LoVo (cell line): ENCODE data around the gene MAST1.
"Not testable (repeated sequence)": the region's sequence is repeated elsewhere in the genome, so short reads cannot be mapped to it uniquely, and the experiment has no call there.

Experiments
- DNase-seq: peaks from one replicate; pipeline ENCODE4 v3.0.0-alpha.2; 2016; ENCODE audit warnings: low spot score

Gene MAST1

DNA sequence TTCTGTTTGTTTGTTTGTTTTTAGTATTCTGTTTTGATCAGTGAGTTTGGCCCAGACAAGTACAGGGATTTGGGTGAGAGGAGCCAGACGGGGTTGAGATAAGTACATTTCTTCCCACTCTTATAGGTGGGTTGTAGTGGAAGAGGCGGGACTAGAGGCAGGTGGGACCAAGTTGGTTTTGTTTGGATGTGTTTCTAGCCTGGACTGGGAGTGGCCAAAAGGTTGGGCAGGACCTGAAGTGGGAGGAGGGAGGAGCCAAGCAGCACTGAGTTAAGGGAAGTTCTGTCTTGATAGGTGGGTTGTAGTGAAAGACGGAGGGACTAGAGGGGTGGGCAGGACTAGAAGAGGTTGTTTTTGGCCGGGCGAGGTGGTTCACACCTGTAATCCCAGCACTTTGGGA is 33.9 kb downstream of the MAST1 start:
- DNase-seq, result no peak

DNA sequence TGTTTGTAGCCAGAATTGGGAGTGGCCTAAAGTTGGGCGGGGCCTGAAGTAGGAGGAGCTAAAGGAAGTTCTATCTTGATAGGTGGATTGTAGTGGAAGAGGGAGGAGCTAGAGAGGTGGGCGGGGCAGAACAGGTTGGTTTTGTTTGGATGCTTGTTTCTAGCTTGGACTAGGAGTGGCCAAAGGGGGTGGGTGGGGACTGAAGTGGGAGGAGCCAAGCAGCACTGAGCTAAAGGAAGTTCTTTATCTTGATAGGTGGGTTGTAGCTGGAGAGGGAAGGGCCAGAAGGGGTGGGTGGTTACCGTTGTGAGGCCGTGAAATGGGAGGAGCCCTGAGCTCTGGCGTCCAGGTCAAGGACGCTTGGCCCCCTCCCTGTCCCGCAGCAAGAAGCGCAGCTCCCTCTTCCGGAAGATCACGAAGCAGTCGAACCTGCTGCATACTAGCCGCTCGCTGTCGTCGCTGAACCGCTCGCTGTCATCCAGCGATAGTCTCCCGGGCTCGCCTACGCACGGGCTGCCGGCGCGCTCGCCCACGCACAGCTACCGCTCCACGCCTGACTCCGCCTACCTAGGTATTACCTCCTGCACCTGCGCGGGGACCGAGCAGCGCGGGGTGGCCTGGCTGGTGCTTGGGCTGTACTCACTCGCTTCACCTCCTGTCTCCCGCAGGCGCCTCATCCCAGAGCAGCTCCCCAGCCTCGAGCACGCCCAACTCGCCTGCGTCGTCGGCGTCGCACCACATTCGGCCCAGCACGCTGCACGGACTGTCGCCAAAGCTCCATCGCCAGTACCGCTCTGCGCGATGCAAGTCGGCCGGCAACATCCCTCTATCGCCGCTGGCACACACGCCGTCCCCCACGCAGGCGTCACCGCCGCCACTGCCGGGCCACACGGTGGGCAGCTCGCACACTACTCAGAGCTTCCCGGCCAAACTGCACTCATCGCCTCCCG is 34.9 kb downstream of the MAST1 start:
- DNase-seq, result no peak

DNA sequence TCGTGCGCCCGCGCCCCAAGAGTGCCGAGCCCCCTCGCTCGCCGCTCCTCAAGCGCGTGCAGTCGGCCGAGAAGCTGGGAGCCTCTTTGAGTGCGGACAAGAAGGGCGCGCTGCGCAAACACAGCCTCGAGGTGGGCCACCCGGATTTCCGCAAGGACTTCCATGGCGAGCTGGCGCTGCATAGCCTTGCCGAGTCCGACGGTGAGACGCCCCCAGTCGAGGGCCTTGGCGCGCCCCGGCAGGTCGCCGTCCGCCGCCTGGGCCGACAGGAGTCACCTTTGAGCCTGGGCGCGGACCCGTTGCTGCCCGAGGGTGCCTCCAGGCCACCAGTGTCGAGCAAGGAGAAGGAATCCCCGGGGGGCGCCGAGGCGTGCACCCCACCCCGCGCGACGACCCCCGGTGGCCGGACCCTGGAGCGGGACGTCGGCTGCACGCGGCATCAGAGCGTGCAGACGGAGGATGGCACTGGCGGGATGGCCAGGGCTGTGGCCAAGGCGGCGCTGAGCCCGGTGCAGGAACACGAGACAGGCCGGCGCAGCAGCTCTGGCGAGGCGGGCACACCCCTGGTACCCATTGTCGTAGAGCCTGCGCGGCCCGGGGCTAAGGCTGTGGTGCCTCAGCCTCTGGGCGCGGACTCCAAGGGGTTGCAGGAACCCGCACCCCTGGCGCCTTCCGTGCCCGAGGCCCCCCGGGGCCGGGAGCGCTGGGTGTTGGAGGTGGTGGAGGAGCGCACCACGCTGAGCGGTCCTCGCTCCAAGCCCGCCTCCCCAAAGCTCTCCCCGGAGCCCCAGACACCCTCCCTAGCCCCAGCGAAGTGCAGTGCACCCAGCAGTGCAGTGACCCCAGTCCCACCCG is 35.8 kb downstream of the MAST1 start:
- no peak for DNase-seq

DNA sequence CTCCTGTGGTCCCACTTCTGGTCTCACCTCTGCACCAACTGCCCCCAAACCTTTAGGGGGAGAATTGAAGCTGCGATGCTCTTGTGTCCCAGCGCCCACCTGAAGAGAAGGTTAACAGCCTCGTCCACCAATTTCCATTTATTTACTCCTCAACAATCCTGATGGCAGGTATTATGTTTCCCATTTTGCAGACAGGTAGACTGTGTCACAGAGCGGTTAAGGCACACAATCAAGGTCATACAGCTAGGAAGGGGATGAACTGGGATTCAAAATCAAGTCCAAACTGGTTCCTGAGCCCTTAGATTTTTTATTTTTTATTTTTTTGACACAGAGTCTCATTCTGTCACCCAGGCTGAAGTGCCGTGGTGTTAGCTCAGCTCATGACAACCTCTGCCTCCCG is 36.8 kb downstream of the MAST1 start:
- no peak for DNase-seq

DNA sequence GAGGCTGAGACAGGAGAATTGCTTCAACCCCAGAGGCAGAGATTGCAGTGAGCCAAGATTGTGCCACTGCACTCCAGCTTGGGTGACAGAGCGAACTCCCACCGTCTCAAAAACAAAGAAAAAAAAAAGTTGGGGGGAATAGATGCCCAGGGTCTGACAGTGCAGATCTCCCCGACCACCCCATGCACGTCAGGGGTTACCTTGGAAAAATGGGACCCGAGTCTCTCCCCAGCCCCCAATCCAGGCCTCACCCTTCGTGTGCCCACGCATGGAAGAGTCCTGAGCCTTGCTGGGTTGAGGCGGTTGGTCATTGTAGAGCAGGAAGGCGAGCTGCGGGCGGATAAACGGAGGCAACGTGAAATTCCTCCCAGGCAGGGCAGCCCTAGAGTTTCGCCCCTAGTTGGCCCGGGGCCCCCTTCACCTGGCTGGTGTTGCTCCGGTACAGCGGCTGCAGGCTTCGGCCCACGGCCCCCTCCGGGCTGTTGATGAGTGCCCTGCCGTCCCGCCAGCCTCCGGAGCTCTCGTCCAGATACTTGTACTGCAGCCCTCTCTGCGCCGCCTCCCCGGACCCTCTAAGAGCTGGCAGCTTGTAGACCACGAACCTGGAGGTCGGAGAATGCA is 42.3 kb downstream of the MAST1 start:
- no peak for DNase-seq

DNA sequence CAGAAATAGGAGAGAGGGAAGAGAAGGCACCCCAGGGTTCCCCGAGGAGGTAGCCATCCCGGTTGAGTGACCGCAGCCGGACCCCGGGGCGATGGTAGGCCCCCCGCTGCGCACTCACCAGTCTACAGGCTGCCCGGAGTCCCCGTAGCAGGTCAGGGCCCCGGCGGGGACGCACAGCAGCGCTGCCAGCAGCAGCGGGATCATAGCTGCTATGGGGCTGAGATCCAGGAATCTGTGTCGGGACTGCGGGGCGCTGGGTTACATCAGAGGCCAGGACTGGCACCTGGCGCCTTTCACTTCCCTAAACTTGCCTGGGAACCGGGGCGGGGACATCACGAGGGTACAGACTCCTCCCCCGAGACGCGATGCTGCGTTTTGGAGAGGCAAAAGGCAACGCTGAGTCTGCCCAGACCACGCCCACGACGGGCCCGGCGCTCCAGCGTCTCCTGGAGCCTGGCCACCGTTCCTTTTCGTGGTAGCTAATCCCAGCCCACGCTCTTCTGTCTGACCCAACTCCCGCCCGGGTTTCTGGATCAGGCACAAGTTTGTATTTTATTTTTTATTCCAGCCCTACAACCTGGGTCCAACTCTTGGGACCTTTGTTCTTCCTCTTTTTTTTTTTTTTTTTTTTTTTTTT is 43.0 kb downstream of the MAST1 start, which contains the start of gene DNASE2:
Gene DNASE2, minus strand, starts transcription at position 278 of the 637 bp plus-strand sequence. Its CDS starts 74 bp downstream, at position 204.
- peak; percentile 98 for DNase-seq

DNA sequence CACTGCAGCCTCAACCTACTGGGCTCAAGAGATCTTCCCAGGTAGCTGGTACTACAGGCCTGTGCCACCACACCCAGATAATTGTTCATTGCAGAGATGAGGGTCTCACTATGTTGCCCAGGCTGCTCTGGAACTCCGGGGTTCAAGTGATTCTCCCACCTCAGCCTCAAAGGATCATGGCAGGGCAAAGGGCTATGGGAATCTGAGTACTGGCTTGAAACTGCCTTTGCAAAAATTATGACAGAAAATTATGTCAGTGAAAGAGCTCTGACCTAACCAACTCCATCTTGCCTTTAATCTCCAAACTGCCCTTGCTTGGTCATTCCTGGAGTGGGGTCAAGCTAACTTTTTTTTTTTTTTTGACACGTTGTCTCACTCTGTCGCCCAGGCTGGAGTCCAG is 44.3 kb downstream of the MAST1 start:
- DNase-seq, result no peak

DNA sequence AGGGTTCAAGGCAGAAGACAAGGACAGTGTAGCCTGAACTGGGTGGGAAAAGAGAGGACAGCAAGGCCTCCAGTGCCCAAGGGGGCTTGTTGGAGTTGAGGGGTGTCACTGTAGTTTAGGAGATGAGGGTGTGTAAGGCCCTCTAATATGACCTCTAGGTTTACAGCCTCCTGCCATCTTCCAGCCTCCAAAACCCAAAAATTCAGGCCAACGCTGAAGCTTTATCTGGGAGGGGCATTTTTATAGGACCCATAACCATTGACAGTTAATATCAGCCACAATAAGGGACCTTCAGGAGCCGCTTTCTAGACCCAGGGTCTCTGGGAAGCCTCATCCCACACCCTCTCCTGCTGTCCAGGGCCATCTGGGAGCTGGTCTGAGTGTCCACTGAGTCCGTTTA is 45.9 kb downstream of the MAST1 start:
- no peak for DNase-seq

DNA sequence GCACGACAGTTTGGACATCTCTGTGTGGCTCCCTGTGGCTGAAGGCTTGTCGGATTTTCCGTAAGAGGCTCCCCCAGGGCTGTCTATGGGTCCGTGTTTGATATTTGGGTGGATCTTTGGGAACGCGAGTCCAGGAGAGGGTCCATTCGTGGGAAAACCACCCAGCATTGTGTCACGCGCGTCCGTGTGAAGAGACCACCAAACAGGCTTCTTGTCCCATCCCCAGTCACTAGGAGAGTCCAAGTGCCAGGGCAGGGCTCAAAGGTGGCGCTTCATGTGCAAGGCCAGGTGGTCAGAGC is 46.3 kb downstream of the MAST1 start:
- no peak for DNase-seq

DNA sequence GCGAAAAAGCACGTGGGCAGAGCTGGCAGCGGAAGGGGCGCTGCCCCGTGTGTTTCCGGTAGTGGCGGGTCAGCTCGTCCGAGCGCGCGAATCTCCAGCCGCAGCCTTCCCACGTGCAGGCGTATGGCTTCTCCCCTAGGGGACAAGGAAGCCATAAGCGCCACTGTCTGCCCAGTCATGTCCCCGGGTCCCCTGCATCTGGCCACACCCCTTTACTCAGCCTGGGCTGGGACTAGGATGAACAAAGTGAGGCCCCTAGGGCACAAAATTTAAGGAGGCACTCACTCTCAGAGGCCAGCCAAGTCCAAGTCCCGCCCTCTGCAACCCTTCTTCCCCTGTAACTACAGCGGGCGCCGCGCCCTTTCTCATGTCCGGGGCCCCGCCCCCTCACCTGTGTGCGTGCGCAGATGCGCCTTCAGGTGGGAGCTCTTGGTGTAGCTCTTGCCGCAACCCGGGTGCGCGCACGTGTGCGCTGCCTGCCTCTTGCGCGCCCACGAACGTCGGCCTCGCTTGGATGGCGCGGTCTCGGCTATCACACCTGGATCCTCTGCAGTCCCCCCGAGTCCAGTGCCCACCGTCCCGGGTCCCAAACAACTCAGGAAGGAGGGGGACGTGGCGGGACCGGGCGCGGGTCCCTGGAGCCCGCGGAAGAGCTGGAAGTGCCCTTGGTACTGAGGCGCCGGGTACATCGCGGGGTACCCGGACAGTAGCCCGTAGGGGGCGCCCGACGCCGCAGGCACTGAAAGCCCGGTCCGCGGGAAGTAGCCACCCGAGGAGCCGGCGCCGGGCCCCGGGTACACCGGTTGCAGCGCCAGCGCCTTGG is 46.8 kb downstream of the MAST1 start:
- peak; percentile 86 for DNase-seq

DNA sequence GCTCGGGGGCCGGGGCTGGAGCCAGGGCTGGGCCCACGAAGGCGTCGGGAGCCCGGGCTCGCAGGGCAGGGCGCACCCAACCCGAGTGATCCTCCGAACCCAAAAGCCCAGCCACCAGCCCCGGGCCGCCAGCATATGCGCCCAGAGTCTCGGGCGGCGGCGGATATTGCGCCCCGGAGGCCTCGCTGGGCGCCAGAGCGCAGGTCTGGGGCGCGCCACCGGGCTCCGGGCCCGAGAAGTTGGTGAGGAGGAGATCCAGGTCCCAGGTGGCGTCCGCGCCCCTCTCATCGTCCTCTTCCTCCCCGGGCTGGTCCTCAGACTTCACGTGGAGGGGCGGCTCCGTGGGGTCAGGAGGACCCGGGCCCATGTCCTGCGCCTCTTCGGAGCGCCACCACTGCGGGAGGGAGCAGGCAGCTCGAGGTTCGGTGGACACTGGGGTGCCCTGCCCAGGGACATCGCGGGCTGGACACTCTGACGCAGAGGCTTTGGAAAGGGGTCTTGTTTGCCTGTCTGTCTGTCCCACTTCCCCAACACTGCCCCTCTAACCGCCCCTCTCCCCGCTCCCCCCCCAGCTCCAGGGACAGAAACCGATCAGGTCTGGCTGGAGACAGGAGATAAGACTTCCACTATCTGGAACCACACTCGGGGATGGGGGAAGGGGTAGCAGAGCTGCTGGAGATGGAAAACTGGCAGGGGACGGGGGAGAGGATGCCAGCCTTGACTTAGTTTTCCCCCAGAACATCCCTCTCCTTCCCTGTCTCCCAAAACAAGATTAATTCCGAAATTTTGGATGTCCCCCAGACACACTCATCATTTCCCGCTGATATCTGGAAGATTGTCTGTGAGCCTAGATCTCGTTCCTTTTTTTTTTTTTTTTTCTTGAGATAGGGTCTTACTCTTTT is 47.7 kb downstream of the MAST1 start:
- no peak for DNase-seq

DNA sequence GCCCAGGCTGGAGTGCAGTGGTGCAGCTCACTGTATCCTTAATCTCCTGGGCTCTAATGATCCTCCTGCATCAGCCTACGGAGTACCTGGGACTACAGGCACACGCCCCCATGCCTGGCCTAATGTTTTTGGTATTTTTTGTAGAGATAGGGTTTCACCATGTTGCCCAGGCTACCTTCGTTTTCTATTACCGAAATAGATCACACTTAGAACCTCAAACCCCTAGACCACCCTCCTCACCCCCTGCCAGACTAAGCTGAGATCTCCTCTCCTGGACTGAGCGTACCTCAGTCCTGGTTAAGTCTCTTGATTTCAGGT is 48.3 kb downstream of the MAST1 start:
- no peak for DNase-seq

DNA sequence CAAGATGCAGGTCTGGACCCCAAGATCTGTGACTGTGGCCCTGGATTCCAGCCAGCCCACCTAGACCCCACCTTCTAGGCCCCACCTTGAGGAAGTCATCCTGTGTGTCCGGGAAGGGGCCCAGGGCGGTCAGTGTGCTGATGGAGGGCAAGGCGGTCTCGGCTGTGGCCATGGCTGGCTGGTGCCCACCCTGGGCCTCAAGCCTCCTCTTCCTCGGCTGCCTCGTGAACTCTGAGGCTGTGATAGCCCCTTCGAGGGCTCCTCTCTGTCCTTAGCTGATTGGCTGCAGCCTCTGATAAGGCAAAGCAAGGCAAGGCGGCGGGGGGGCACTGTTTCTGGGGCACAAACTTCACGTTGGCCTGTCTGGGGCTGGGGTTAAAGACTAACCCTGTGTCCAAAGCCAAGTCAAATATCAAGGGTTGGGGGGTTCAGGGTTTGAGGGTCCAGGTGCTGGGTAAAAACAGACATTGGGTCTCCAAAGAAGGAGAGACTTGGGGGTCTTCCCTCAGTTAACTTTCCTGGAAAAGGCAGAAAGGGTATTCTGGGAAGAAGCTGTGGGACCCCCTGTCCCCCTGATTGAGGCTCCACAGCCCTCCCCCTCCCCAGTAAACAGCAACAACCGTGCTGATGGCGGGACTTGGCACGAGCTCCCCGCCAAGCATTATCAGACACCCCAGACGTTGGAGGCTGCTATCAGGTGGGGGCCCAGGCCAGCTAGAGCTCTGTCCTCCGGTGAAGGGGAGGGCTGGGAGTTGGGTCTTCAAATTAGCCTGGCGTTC is 48.8 kb downstream of the MAST1 start, which contains the start of gene KLF1:
Gene KLF1, minus strand, starts transcription at position 233 of the 779 bp plus-strand sequence. Its CDS starts 61 bp downstream, at position 172.
- no peak for DNase-seq

DNA sequence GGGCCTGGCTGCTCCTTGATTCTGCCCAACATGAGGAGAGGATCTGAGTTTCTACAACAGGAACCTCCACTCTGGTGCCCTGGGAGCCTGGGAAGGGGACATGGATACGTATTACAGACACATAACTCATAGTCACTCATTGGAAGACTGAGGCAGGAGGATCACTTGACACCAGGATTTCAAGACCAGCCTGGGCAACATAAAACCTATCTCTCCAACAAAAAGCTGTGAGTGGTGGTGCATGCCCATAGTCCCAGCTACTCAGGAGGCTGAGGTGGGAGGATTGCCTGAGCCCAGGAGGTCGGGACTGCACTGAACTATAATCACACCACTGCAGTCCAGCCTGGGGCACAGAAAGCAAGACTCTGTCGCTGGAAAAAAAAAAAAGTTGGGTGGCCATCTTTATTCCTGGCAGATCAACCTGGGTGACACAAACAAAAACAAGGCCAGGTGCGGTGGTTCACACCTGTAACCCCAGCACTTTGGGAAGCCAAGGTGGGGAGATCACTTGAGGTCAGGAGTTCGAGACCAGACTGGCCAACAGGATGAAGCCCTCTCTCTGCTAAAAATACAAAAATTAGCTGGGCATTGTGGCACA is 49.8 kb downstream of the MAST1 start:
- no peak for DNase-seq

DNA sequence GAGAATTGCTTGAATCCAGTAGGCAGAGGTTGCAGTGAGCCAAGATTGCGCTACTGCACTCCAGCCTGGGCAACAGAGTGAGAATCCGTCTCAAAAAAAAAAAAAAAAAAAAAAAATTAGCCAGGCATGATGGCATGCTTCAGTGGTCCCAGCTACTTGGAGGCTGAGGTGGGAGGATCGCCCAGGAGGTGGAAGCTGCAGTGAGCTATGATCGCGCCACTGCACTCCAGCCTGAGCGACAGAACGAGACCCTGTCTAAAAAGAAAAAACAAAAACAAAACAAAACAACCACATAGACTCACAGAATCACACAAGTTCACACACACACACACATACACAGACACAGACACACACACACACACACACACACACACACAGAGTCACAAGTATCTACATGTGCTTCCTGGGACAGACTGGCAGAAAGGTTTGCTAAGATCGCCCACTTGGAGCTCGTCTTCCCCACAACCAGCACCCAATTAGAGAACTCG is 52.0 kb downstream of the MAST1 start:
- not testable (repeated sequence) for DNase-seq

DNA sequence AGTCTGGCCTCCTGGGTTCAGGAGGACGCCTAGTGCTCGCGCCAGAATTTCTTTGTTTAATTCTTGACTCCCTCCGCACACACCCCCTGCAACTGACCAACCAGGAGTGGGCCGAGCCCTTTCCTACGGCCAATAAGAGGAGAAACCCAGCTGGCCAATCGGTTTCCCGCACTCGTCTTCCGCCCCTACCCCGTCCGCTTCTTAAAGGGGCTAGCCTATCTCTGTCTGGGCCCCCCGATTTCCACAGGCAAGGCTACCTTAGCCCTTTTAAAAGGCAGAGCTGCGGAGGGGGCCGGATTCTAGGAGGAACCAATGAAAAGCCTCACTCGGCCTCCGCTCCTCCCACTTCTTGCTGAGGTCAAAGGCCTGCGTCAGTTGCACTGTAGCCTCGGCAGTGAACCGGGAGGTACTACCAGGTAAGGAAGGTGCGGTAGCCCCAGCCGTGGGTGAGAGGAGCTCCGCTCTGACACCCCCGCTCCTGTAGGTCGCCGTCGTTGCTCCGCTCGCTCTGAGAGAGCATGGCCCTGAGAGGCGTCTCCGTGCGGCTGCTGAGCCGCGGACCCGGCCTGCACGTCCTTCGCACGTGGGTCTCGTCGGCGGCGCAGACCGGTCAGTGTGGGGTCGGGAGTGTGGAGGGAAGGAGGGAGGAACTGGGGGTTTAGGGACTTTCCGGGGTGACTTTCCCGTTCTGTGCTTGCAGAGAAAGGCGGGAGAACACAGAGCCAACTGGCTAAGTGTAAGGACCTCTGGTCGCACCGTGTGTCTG is 52.7 kb downstream of the MAST1 start, which contains the start of gene GCDH:
Gene GCDH, plus strand, starts transcription at position 374 of the 766 bp plus-strand sequence. Its CDS starts 145 bp downstream, at position 519.
- peak; percentile 99 for DNase-seq

DNA sequence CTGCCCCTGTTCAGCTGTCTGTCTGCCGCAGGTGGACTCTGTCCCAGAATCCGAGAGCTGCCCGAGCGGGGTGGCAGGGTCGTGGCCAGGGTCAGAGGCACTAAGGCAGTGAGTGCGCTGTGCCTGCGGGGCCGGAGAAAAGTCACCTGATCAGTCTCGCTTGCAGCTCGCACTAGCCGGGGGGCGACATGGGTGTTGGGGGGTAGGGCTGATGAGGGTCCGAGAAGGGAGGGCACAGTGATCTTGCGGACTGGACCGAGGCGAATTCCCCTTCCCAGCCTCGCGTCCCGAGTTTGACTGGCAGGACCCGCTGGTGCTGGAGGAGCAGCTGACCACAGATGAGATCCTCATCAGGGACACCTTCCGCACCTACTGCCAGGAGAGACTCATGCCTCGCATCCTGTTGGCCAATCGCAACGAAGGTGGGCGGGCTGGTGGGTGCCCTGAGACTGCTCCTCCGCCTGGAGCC is 53.3 kb downstream of the MAST1 start:
- no peak for DNase-seq

DNA sequence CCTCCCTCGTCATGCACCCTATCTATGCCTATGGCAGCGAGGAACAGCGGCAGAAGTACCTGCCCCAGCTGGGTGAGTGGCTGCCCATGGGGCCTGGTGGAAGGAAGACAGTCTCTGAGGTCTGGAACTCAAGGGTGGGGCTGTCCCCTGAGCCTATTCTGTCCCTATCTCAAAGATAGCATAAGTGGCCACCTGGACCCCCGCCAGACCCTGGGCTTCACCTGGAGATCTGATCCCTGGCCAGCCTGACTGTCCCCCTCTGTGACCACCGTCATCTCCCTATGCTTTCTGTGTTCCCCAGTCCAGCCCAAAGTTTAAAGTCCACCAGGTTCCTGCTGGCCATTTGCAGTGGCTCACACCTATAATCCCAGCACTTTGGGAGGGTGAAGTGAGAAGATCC is 55.3 kb downstream of the MAST1 start:
- DNase-seq, result no peak
